GM19239 (cell line): ENCODE data around the gene ANKRD11.
"Not testable (repeated sequence)": the region's sequence is repeated elsewhere in the genome, so short reads cannot be mapped to it uniquely, and the experiment has no call there.

Experiments used
- DNase-seq: peaks from one replicate; pipeline ENCODE4 v3.0.0; 2011; ENCODE audit warnings: low spot score; ENCODE audit not compliant: insufficient read length
- FAIRE-seq: peaks from 2 replicates; lab custom pipeline; 2011; peaks lifted over from hg19 to GRCh38; lab: Jason Lieb, UNC

The ANKRD11 gene

DNA sequence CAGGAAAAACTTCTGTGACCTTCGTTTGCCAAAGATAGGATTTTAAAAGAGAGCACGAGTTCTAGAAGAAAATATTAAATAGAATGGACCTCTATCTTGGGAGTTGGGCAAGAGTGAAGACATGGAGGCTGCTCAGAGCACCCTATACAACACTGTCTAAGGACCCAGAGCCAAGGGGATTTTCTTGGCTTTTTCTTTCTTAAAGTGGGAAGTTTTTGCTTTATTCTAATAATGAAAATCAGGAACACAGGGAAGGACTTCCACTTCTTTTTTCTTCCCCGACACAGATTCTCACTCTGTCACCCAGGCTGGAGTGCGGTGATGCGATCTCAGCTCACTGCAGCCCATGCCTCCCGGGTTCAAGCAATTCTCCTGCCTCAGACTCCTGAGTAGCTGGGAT is 178.7 kb downstream of the ANKRD11 start:
- FAIRE-seq: no peak
- DNase-seq: no peak

DNA sequence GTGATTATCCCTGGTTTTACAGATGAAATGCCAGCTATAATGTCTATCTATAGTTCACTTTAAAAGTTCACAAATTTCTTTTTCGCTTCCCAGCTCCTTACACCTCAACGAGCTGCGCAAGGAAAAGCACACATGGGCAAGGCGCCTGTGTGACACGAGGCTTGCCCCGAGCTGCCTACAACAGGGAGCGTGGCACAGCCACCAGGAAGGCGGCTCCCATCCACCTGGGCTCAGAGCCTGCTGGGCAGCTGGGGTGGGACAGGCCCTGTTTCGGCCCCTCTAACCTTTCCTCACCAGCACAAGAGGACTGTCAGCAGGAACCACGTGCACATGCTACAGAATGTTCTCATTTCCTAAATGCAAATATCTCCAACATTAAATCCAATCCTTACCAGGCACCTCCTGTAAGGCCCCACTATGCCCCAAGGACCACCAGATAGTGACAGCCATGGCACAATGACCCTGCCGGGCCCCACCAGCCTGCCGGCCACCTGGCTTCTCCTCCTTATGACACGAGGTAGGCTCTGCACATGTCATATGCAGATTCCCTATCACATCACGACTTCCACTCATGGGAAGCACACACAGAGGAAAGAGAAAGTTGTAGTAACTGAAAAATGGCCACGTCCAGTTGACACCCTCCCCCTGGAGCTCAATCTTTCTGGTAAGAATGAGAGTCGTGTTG is 180.8 kb downstream of the ANKRD11 start:
- FAIRE-seq (no peak), DNase-seq (no peak)

DNA sequence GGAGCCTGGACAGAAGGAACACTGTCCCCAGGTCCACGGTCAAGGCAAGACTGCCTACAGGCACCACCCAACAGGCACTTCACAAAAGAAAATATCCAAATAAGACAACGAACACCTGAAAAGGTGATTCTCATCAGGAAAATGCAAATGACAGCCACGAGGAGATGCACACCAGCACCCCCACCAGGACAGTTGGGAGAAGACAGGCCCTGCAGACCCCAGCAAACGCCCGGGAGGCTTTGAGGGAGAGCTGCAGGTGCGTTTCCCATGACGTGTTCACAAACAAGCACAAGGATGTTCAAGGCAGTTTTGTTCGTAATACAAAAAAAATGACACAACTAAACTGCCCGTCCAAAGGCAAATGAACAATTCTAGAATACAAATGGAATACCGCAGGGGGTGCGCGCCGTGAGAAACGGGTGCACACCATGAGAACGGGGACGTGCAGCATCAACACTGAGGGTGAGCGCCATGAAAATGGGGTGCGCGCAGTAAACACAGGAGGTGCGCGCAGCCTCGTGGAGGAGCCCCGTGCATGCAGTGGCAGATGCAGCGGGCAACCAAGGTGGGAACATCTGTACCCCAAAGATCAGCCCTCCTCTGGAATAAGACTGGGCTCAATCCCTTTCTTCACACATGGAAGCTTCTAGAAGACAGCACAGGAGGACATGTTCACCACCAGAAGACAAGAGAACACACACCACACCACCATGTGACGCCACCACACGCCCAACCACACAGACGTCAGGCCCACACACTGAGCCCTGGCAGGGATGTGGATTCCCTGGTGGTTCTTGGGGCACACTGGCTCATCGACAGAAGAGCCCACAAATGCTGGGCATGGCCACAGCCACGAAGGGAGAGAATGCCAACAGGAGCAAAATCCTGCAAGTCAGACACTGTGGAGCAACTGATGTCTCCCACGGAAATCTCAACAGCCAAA is 181.7 kb downstream of the ANKRD11 start:
- DNase-seq: no peak
- peak; percentile 14 for FAIRE-seq

DNA sequence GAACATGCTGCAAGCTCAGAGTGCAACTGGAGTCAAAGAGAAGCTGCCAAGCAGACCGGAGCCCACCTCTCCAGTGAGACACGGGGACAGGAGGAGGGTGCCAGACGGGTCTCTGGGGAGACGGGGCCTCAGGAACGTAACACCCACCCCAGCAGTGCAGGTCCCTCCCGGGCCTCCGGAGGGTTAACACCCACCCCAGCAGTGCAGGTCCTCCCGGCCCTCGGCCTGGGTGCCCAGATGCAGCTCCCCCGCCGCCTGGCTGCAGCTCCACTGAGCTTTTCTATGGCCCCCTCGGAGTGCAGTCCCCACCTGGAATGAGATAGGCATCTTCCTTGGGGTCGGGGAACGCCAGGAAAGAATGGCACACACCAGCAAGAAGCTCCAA is 182.9 kb downstream of the ANKRD11 start:
- no peak for FAIRE-seq
- no peak for DNase-seq

DNA sequence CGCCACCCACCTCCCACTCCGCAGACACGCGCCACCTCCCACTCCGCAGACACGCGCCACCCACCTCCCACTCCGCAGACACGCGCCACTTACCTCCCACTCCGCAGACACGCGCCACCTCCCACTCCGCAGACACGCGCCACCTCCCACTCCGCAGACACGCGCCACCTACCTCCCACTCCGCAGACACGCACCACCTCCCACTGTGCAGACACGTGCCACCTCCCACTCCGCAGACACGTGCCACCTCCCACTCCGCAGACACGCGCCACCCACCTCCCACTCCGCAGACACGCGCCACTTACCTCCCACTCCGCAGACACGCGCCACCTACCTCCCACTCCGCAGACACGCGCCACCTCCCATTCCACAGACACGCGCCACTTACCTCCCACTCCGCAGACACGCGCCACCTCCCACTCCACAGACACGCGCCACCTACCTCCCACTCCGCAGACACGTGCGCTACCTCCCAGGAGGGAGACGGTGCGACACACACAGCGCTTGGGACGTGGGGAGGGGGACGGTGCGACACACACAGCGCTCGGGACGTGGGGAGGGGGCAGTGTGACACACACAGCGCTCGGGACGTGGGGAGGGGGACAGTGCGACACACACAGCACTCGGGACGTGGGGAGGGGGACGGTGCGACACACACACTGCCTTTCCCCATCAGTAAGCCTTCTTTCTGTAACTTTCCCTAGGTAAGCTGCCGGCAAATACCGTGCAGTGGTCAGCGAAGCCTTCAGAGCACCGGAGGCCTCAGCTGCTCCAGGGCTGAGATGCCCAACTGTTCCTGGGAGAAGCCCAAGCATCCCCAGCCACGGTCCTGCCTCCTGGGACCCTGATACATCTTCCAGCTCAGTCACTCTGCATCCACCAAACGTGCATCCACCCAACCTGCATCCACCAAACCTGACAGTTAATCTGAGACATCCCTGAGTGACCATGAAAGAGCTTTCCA is 183.6 kb downstream of the ANKRD11 start:
- FAIRE-seq, DNase-seq: not testable (repeated sequence)

DNA sequence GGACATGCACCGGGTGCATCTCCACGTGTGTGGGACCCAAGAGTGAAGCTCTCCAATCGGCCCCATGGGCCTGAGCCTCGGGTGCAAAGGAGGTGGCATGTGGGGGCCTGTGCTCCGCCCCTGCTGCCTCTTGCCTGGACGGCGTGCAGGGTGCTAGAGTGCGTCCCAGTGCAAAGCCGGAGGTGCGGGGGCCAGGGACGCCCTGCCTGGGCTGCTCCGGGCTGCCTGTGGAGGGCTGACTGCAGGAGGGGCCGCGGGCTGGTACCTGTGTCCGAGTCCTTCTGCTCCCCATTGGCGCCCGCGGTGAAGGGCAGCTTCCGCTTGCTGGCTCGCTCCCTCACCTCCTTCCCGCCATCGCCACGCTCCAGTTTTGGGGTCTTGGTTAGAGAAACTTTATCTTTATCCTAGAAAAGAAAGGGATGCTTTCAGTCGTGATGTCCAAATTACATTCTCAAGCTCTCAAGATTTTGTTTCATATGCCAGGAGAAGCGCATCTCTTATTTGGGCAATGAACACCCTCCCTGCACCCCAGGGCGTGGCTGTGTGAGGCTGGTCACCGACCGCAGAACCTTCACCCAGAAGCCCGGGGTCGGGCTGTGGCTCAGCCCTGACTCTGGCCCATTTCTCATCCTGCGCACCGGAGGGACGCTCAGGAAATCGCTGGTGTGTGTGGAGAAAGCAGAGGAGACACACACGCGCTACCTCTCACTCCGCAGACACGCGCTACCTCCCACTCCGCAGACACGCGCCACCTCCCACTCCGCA is 185.2 kb downstream of the ANKRD11 start:
- DNase-seq: no peak
- FAIRE-seq: no peak

DNA sequence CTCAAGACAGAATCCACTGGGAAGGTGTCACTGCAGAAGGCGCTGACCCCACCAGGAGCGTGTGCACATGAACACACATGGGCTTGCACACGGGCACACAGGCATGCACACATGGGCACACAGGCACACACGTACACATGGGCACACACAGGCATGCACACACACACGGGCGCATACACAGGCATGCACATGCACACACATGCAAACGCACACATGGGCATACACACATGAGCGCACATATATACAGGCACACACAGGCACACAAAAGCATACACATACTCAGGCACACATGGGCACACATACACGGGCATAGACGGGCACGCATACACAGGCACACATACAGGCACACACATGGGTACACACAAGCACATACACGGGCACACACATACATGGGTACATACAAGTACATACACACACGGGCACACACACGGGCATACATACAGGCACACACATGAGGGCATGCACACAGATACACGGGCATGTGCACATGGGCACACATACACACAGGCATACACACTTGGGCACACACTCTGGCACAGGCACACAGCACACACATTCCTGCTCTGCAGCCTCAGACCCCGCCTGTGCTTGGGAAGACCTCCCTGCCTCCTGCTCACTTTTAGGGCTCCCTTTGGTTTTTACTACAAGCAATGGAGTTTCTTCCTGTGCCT is 186.0 kb downstream of the ANKRD11 start:
- FAIRE-seq (no peak), DNase-seq (no peak)

DNA sequence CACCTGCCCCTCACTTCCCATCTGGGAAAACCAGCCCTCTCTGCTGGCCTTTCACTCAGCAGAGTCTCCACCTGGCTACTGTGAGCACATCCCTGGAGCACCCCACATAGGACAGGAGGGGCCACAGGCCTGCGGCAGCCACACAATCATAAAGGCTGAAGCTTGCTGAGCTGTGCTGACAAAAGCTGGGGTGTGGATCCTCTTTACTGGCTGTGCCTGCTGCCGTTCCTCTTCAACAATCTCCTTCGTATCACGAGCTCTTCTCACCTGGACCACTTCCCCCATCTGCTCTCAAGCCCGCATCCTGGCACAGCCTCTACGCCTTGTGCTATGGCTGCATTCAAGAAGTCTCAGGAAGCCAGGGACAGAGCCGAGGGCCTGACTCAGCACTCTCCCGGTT is 186.7 kb downstream of the ANKRD11 start:
- no peak for DNase-seq
- FAIRE-seq: no peak

DNA sequence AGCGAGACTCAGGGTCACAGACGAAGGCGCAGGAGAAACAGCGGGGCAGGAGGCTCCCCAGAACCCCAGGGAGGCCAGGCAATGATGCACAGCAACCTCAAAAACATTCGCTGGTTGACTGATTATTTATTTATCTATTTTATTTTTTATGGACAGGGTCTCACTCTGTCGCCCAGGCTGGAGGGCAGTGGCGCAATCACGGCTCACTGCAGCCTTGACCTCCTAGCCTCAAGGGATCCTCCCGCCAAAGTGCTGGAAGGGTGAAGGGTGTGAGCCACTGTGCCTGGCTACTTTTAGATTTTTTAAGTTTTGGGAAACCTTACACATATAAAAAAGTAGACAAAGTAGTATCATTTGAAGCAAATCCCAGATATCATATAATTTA is 189.4 kb downstream of the ANKRD11 start:
- FAIRE-seq (no peak), DNase-seq (no peak)

DNA sequence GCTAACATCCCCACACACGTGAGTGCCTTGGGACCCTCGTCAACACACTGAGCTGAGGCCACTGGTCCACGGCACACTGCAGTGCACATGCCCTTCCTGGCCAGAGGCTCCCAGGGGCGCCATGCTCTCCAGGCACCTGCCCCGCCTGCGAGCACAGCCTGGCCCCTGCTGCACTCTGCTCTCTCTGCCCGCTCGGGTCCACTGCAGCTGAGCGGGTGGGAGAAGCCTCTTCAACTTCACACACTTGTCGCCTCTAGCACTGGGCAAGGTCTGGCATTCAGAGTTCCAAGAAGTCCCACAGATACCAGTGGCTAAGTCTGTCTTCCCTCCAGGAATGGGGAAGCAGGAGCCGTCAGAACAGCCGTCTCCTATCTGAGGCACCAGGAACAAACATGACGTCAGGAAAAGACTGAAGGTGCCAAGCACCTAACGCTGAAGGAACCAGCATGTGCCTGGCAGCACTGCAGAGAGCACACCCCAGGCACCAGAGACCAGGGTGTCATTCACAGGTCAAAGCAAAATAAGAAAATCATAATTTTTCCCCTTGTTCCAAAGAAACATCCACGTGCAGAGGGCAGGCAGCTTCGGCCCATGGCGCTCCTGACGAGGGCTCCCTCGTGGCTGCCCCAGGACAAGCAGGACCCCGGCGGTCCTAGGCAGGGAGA is 189.9 kb downstream of the ANKRD11 start:
- FAIRE-seq (no peak), DNase-seq (no peak)

DNA sequence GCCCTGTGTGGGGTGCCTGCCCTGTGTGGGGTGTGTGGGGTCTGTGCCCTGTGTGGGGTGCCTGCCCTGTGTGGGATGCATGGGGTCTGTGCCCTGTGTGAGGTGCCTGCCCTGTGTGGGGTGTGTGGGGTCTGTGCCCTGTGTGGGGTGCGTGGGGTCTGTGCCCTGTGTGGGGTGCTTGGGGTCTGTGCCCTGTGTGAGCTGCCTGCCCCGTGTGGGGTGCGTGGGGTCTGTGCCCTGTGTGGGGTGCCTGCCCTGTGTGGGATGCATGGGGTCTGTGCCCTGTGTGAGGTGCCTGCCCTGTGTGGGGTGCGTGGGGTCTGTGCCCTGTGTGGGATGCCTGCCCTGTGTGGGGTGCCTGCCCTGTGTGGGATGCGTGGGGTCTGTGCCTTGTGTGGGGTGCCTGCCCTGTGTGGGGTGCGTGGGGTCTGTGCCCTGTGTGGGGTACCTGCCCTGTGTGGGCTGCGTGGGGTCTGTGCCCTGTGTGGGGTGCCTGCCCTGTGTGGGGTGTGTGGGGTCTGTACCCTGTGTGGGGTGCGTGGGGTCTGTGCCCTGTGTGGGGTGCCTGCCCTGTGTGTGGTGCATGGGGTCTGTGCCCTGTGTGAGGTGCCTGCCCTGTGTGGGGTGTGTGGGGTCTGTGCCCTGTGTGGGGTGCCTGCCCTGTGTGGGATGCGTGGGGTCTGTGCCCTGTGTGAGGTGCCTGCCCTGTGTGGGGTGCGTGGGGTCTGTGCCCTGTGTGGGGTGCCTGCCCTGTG is 190.8 kb downstream of the ANKRD11 start:
- not testable (repeated sequence) for FAIRE-seq, DNase-seq

DNA sequence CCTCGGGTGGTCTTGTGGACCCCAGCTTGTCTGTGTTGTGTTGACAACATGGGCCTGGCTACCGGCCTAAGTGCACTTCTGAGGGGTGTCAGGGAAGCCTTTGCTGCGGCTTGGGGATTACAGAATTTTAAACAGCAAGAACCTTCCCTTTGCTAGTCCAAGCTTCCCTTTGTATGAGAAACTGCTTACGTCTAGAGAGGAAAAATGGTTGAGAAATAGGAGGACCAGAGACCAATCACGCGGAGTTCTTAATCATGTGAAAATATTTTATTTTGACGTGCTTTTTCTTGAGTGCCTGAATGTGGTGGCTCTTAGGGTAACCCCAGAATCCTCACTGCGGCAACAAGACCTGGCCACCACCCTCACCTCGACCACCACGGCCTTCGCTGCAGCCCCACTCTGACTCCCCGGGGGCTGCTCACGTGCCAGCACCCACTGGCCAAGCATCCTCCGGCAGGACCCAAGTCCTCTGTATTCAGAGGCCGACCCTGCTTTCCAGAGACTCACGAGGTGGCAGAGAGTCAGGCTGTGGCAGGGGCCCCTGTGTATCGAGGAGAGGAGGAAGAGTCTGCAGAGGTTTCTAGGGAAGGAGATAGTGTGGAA is 191.6 kb downstream of the ANKRD11 start:
- DNase-seq: no peak
- FAIRE-seq: no peak

DNA sequence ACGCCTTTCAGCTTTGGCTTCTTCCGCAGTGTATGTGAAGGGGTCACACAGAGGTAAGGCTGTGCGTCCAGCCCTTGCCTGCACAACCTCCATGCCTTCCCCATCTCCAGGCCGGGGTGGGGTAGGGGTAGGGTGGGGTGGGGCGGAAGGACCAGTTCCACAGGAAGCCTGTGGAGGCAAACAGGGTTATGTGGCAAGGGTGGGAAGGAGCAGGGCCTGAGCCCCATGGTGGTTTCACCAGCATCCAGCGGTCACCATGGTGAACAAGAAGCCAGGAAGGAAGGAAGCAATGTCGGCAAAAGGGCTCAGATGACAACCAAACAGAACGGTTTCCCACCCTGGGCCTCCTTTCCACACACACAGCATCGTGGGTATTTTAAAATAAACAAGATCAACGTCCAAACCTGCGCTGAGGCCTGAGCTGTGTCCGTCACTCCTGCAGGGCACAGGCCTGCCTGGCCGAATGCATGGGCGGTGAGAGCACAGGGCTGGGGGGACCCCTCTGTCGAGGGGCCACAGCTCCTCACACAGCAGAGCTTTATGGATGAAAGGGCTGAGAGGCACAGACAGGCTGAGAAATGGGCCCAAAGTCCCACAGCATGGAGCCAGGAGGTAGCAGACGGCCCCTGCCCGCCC is 192.3 kb downstream of the ANKRD11 start:
- no peak for FAIRE-seq
- no peak for DNase-seq

DNA sequence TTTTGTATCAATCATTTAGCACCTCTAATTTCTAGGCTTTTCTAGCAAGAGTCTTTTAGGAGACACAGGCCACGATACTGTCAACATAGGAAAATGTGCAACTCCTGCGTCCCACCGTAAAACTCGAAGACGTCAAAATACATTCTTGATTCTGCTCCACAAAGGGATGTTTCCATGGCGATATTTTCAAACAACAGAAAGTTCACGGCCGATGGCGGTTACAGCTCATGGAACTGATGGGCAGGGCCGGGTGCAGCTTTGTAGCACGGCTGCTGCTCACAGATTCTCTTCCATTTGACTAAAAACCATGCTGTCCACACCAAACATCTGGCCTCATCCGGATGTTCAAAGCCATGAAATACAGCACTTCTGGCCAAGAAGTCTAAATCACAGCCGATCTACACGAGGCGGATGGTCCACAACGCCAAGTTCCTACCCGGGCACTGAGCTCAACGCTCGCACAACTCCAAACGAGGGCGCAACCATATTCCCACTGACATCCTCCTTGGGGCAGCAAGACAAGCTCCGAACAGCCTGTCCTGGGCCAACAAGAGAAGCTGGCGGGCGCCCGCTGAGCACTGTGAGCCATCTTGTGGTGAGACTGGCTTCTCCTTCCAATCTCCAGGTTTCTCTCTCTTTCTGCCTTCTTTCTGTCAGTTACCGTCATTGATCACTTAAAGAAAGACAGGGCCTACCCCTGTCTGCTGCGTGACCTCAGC is 193.0 kb downstream of the ANKRD11 start:
- FAIRE-seq (no peak), DNase-seq (no peak)

DNA sequence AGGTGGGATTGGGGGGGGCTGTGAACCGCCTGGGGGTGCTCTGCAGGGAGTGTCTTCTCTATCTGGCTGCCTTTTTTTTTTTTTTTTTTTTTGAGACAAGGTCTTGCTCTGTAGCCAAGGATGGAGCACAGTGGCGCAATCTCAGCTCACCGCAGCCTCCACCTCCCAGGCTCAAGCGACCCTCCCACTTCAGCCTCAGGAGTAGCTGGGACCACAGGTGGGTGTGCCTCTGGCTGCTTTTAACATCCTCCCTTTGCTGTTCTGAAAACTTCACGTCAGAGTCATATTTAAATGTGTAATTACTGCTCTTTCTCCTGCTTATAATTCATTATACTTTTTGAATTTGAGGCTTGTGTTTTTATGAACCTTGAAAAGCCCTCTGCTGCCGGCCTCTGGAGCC is 194.4 kb downstream of the ANKRD11 start:
- FAIRE-seq: no peak
- no peak for DNase-seq

DNA sequence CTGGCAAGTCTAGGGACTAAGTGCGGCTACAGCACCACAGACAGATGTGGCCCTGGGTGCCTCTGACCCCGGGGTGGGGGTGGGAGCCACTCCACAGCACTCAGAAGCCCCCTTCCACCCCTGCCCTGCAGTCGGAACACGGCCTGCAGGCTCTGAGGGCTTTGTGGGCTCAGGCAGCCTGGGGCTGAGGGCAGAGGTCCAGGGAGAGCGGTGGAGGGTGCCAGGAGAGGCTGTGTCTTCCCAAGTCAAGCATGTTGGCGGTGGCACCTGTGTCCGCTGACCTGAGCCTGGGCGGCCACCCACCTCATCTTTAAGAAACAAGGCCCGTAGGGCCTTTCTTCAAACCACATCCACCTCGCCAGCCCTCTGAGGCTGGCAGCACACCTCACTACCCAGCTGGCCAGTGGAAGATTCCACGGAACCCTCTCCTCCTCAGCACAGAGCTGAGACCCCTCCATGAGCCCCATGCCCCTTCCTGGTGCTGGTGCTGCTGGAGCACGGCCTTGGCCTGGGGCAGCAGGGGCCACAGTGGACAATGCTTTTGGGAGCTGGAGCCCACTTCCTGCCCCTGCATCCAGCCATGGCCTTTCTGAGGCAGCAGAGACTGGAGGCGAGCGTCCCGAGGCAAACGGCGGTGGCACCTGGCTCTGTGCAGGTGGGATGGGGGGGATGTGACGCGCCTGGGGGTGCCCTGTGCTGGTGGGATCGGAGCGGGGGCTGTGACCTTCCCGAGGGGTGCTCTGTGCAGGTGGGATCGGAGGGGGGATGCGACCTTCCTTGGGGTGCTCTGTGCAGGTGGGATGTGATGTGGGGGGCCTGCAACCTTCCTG is 195.1 kb downstream of the ANKRD11 start:
- FAIRE-seq: no peak
- no peak for DNase-seq
